Caco-2 (cell line): ENCODE data around the gene SOHLH2. TPM values are rescaled to one million over a fixed set of nuclear protein-coding genes. Genes with fewer than 3 reads are reported as not detected.

Source experiments
- BruUV-seq: library from RNA; stranded (reverse); fragments of 400-500 nt; replicated peaks from 2 replicates; lab custom pipeline; 2021; lab: Mats Ljungman, UMichigan
- CTCF ChIA-PET: fragments of 300-600 bp; sonication (Branson Sonifier 250); formaldehyde crosslinking; loops from one replicate; lab custom pipeline; 2022; ENCODE audit warnings: antibody characterized with exemption; lab: Charles Lee
- POLR2A ChIA-PET: fragments of 300-600 bp; sonication (Branson Sonifier 250); formaldehyde crosslinking; loops from one replicate; lab custom pipeline; 2022; ENCODE audit warnings: antibody characterized with exemption; lab: Charles Lee
- DNase-seq, 2 experiments: peaks; one replicate each; pipeline versions ENCODE4 v3.0.0 to v3.0.0-alpha.2; 2020 to 2022
- H3K27me3 ChIP-seq: replicated peaks from 2 replicates; pipeline ENCODE4 v1.6.0; 2011; ENCODE audit warnings: low read length; ENCODE audit not compliant: control insufficient read depth, insufficient read depth
- H3K36me3 ChIP-seq: 2 replicates; pipeline ENCODE4 v1.5.1; 2011; ENCODE audit warnings: low read length; ENCODE audit not compliant: control insufficient read depth, insufficient read depth
- H3K4me1 ChIP-seq: fragments of 250-450 bp; sonication (Bioruptor Pico); 2 replicates; pipeline ENCODE4 v1.5.1; 2020; ENCODE audit warnings: mild to moderate bottlenecking
- H3K4me3 ChIP-seq: 2 replicates; pipeline ENCODE4 v1.5.1; 2011; ENCODE audit warnings: low read depth, mild to moderate bottlenecking, control low read depth, low read length
- H3K9me3 ChIP-seq: fragments of 250-450 bp; sonication (Bioruptor Pico); 2 replicates; pipeline ENCODE4 v1.5.1; 2020; ENCODE audit warnings: mild to moderate bottlenecking, moderate library complexity
- H3K27ac Mint-ChIP-seq: one replicate; pipeline ENCODE4 v1.8.0; 2022; ENCODE audit warnings: mixed read lengths; ENCODE audit not compliant: unreplicated experiment
- H3K27me3 Mint-ChIP-seq: one replicate; pipeline ENCODE4 v1.8.0; 2022; ENCODE audit warnings: mixed read lengths; ENCODE audit not compliant: insufficient read depth, unreplicated experiment
- H3K36me3 Mint-ChIP-seq: one replicate; pipeline ENCODE4 v1.8.0; 2022; ENCODE audit warnings: mild to moderate bottlenecking, mixed read lengths; ENCODE audit not compliant: insufficient read depth, unreplicated experiment
- H3K4me1 Mint-ChIP-seq: one replicate; pipeline ENCODE4 v1.8.0; 2022; ENCODE audit warnings: low read depth, mixed read lengths; ENCODE audit not compliant: unreplicated experiment
- H3K4me3 Mint-ChIP-seq: one replicate; pipeline ENCODE4 v1.8.0; 2022; ENCODE audit warnings: mild to moderate bottlenecking, moderate library complexity, mixed read lengths; ENCODE audit not compliant: unreplicated experiment
- H3K9me3 Mint-ChIP-seq: one replicate; pipeline ENCODE4 v1.8.0; 2022; ENCODE audit warnings: mixed read lengths; ENCODE audit not compliant: unreplicated experiment
- intact Hi-C: fragments of 100-400 bp; cut with micrococcal nuclease; formaldehyde crosslinking; loops from one replicate; pipeline ENCODE4 v1.10.0; 2022; ENCODE audit not compliant: unreplicated experiment
- total RNA-seq: library from RNA; stranded (reverse); gene quantifications from 2 replicates; pipeline ENCODE4 v1.2.3, GENCODE V29; 2022
- TF ChIP-seq, protein P1 (sequence below), 2 experiments: fragments of 200-600 bp in 1 of 2; IDR thresholded peaks; 1 replicate in 1 of 2; 2 replicates in 1 of 2; pipeline versions ENCODE4 v1.5.1 to v1.8.0; 2011 to 2022; ENCODE audit warnings: antibody characterized with exemption in 1 of 2, control low read depth in 1 of 2, inconsistent platforms in 1 of 2, low read depth in 1 of 2, low read length in 1 of 2, mild to moderate bottlenecking in 1 of 2, moderate library complexity in 1 of 2; ENCODE audit not compliant: insufficient read depth in 1 of 2, severe bottlenecking in 1 of 2, unreplicated experiment in 1 of 2

SOHLH2 gene
- total RNA-seq, 1 experiment from 2014 or later = not detected

DNA sequence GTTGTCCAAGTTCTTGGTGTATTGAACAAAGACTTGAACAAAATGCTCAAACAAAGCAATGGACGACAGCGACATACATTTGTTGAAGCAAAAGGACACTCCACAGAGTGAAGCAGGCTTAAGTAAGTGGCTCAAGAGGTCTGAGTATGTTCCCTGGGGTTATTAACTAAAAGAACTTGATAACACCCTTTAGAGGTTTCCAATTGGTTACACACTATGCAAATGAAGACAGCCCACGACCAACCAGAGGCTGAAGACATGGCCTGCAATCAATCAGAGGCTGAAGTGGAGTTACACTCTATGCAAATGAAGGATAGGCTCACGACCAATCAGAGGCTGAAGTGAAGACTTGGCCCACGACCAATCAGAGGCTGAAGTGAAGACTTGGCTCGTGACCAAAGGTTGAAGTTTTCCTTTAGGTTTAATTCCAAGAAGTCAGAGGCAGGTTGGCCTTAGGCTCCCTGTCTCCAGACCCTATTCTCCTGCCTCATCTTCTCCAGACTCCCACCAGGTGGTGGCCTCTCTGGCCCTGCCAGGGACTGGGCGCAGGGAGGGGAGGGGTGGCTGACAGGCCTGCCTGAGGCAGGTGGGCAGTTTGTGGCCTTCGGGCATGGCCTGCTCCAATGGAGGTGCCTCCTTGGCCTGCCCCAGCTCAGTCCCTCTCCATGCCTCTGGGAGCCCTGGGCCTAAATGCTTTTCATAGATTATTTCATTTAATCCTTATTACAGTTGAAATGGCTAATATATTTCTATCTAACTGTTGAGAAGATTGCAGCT, 45.2 kb upstream of the SOHLH2 start:
- intact Hi-C loops = no loop called here
- TF ChIP-seq, protein P1, sequence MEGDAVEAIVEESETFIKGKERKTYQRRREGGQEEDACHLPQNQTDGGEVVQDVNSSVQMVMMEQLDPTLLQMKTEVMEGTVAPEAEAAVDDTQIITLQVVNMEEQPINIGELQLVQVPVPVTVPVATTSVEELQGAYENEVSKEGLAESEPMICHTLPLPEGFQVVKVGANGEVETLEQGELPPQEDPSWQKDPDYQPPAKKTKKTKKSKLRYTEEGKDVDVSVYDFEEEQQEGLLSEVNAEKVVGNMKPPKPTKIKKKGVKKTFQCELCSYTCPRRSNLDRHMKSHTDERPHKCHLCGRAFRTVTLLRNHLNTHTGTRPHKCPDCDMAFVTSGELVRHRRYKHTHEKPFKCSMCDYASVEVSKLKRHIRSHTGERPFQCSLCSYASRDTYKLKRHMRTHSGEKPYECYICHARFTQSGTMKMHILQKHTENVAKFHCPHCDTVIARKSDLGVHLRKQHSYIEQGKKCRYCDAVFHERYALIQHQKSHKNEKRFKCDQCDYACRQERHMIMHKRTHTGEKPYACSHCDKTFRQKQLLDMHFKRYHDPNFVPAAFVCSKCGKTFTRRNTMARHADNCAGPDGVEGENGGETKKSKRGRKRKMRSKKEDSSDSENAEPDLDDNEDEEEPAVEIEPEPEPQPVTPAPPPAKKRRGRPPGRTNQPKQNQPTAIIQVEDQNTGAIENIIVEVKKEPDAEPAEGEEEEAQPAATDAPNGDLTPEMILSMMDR (IDR thresholded peaks at IDR 0.05; ENCODE audit: insufficient read depth in 1 of 2, low read depth in 1 of 2, low read length in 1 of 2, severe bottlenecking in 1 of 2, unreplicated experiment in 1 of 2) = no peak
- DNase-seq = no peak
- no peaks in the 10 kb centered on the region for H3K27me3 ChIP-seq
- Mint-ChIP-seq H3K27me3 (no peaks in the 10 kb centered on the region), H3K36me3 (no peaks in the 10 kb centered on the region), H3K4me3 (no peak overlapping the region), H3K27ac (no peak overlapping the region), H3K4me1 (no peaks in the 10 kb centered on the region), H3K9me3 (no peaks in the 10 kb centered on the region)
- no peak overlapping the region for H3K4me3 ChIP-seq
- H3K4me1 ChIP-seq = no peaks in the 10 kb centered on the region
- H3K9me3 ChIP-seq = no peaks in the 10 kb centered on the region
- no TSS peak for BruUV-seq
- POLR2A ChIA-PET = interaction anchor here (0.6 kb wide), 1 partner anchor 159 kb away, joined by 3 read pairs; no protein-coding TSS in a partner anchor
- H3K36me3 ChIP-seq = no peaks in the 10 kb centered on the region
- CTCF ChIA-PET = no interaction called here

DNA sequence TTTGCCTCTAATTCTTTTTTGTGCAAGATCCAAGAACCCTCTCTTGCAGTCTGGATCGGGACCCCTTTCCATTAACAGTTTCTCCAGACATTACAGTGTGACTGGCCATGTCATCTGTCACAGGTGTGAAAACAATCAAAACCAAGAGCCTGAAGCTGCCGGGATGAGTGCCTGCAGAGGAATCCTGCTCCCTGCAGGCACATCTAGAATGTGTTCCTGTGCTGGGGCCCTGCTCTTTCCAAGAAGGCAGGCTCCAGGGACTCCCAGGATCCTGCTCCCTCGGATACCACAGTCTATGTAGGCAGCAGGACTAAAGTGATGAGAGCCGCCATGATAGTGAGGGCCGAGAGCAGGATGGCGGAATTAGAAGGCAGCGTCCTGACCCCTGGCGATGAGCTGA, 44.5 kb upstream of the SOHLH2 start:
- ChIA-PET POLR2A (interaction anchor here (0.6 kb wide), 1 partner anchor 160 kb away, joined by 3 read pairs; no protein-coding TSS in a partner anchor), CTCF (no interaction called here)
- Mint-ChIP-seq H3K27ac (no peak overlapping the region), H3K9me3 (no peaks in the 10 kb centered on the region), H3K36me3 (no peaks in the 10 kb centered on the region), H3K4me3 (no peak overlapping the region), H3K27me3 (no peaks in the 10 kb centered on the region), H3K4me1 (no peaks in the 10 kb centered on the region)
- no peaks in the 10 kb centered on the region for H3K36me3 ChIP-seq
- no peaks in the 10 kb centered on the region for H3K27me3 ChIP-seq
- H3K4me1 ChIP-seq = no peaks in the 10 kb centered on the region
- intact Hi-C loops = no loop called here
- H3K4me3 ChIP-seq = no peak overlapping the region
- DNase-seq = no peak
- no TSS peak for BruUV-seq
- H3K9me3 ChIP-seq = no peaks in the 10 kb centered on the region
- TF ChIP-seq, protein P1 (IDR thresholded peaks at IDR 0.05; ENCODE audit: insufficient read depth in 1 of 2, low read depth in 1 of 2, low read length in 1 of 2, severe bottlenecking in 1 of 2, unreplicated experiment in 1 of 2) = no peak

DNA sequence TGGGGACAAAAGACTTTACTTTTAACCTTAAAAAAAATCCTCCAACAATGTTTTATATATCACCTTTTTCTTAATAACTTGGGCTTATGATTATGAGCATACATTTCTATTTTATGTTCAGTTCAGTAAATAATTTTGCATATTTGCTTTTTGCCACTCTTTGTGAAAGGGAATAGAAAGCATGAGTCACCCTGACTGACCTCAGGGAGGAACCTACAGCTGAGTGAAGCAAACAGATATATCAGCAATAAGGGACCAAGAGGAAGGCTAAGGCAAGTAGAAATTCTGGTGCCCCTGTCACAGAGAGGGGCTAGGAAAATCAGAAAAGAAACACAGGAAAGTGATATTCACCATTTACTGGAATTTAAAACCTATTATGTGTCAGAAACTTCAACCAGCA, 37.2 kb upstream of the SOHLH2 start:
- H3K9me3 ChIP-seq = no peaks in the 10 kb centered on the region

More for the DNA sequence above, 37.2 kb upstream of the SOHLH2 start:
- POLR2A ChIA-PET = no interaction called here
- Histone ChIP-seq H3K36me3 (no peaks in the 10 kb centered on the region), H3K4me1 (no peaks in the 10 kb centered on the region), H3K27me3 (no peaks in the 10 kb centered on the region), H3K4me3 (no peak overlapping the region)
- no peak for DNase-seq
- BruUV-seq = no TSS peak
- Mint-ChIP-seq H3K36me3 (no peaks in the 10 kb centered on the region), H3K27me3 (peaks cover 9% of the 10 kb centered on the region), H3K9me3 (no peaks in the 10 kb centered on the region), H3K4me3 (no peak overlapping the region), H3K27ac (no peak overlapping the region), H3K4me1 (no peaks in the 10 kb centered on the region)
- intact Hi-C loops = no loop called here
- CTCF ChIA-PET = no interaction called here
- TF ChIP-seq, protein P1 (IDR thresholded peaks at IDR 0.05; ENCODE audit: insufficient read depth in 1 of 2, low read depth in 1 of 2, low read length in 1 of 2, severe bottlenecking in 1 of 2, unreplicated experiment in 1 of 2) = no peak
